H1 (cell line): ENCODE results near the gene COL27A1. TPM values are rescaled to one million over a fixed set of nuclear protein-coding genes. Genes with fewer than 3 reads are reported as not detected.

Source experiments
- CBX8 ChIP-seq: fragments of 300-800, 300-1000 bp; sonication (generic); IDR thresholded peaks from 2 replicates; pipeline ENCODE4 v1.7.1; 2016; ENCODE audit warnings: low read depth, low read length, borderline replicate concordance
- EGR1 ChIP-seq: IDR thresholded peaks from 2 replicates; pipeline ENCODE4 v1.6.1; 2011; ENCODE audit warnings: low read depth, low read length, borderline replicate concordance
- HDAC2 ChIP-seq, 2 experiments: fragments of 300-600 bp in 1 of 2; sonication (generic) in 1 of 2; IDR thresholded peaks; 2 replicates each; pipeline ENCODE4 v1.6.1; 2011 to 2012; ENCODE audit warnings: low read depth in 2 of 2, low read length in 2 of 2, mild to moderate bottlenecking in 2 of 2, moderate library complexity in 2 of 2, borderline replicate concordance in 1 of 2, inconsistent platforms in 1 of 2
- polyA plus RNA-seq, 7 experiments: library from polyadenylated mRNA; depleted of rRNA in 3 of 7; stranded (reverse) in 5 of 7; unstranded in 2 of 7; fragments of >200 nt in 5 of 7; fragments of 200-250 nt in 2 of 7; gene quantifications; 1 replicate in 5 of 7; 2 replicates in 1 of 7; 4 replicates in 1 of 7; pipeline versions ENCODE4 v1.2.1 to v1.2.3, GENCODE V29; 2011 to 2013; ENCODE audit warnings: missing spikeins in 2 of 7, mixed read lengths in 2 of 7
- total RNA-seq: library from RNA; stranded (reverse); fragmentation: NEBNext Ultra II Directional; extraction: Animal tissue kit (Norgen Biotek cat#: 25700); gene quantifications from 2 replicates; pipeline ENCODE4 v1.2.1, GENCODE V29; 2021
- TF ChIP-seq, protein P1 (sequence below): fragments of 300-600 bp; sonication (generic); IDR thresholded peaks from 2 replicates; pipeline ENCODE4 v1.7.1; 2012; ENCODE audit warnings: low read length, moderate library complexity, mild to moderate bottlenecking, inconsistent platforms; ENCODE audit not compliant: insufficient replicate concordance

The COL27A1 gene
- total and polyA plus RNA-seq, 2 of the 8 experiments (the other 6 are each of a cell fraction or from before 2014, with no cell fraction given), result 15.1 to 22.8 TPM

DNA sequence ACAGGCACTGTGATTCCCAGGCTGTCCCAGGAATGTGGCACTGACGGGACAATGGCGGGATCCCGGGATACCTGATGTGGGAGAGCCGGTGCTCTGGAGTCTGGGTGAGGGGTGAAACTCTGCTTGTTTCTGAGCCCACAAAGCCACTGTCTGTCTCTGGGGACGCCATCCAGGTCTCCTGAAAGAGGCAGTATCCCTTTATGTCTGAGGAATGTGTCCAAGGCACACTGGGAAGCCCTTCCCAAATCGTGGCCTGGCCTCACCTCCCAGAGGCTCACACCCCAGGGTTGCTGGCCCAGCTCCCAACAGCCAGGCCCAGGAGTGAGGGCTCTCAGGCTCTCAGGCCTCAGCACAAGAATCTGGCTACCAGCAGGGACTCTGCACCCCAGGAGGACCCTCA lies 201.5 kb downstream of the COL27A1 start (continued):
- TF ChIP-seq, protein P1, sequence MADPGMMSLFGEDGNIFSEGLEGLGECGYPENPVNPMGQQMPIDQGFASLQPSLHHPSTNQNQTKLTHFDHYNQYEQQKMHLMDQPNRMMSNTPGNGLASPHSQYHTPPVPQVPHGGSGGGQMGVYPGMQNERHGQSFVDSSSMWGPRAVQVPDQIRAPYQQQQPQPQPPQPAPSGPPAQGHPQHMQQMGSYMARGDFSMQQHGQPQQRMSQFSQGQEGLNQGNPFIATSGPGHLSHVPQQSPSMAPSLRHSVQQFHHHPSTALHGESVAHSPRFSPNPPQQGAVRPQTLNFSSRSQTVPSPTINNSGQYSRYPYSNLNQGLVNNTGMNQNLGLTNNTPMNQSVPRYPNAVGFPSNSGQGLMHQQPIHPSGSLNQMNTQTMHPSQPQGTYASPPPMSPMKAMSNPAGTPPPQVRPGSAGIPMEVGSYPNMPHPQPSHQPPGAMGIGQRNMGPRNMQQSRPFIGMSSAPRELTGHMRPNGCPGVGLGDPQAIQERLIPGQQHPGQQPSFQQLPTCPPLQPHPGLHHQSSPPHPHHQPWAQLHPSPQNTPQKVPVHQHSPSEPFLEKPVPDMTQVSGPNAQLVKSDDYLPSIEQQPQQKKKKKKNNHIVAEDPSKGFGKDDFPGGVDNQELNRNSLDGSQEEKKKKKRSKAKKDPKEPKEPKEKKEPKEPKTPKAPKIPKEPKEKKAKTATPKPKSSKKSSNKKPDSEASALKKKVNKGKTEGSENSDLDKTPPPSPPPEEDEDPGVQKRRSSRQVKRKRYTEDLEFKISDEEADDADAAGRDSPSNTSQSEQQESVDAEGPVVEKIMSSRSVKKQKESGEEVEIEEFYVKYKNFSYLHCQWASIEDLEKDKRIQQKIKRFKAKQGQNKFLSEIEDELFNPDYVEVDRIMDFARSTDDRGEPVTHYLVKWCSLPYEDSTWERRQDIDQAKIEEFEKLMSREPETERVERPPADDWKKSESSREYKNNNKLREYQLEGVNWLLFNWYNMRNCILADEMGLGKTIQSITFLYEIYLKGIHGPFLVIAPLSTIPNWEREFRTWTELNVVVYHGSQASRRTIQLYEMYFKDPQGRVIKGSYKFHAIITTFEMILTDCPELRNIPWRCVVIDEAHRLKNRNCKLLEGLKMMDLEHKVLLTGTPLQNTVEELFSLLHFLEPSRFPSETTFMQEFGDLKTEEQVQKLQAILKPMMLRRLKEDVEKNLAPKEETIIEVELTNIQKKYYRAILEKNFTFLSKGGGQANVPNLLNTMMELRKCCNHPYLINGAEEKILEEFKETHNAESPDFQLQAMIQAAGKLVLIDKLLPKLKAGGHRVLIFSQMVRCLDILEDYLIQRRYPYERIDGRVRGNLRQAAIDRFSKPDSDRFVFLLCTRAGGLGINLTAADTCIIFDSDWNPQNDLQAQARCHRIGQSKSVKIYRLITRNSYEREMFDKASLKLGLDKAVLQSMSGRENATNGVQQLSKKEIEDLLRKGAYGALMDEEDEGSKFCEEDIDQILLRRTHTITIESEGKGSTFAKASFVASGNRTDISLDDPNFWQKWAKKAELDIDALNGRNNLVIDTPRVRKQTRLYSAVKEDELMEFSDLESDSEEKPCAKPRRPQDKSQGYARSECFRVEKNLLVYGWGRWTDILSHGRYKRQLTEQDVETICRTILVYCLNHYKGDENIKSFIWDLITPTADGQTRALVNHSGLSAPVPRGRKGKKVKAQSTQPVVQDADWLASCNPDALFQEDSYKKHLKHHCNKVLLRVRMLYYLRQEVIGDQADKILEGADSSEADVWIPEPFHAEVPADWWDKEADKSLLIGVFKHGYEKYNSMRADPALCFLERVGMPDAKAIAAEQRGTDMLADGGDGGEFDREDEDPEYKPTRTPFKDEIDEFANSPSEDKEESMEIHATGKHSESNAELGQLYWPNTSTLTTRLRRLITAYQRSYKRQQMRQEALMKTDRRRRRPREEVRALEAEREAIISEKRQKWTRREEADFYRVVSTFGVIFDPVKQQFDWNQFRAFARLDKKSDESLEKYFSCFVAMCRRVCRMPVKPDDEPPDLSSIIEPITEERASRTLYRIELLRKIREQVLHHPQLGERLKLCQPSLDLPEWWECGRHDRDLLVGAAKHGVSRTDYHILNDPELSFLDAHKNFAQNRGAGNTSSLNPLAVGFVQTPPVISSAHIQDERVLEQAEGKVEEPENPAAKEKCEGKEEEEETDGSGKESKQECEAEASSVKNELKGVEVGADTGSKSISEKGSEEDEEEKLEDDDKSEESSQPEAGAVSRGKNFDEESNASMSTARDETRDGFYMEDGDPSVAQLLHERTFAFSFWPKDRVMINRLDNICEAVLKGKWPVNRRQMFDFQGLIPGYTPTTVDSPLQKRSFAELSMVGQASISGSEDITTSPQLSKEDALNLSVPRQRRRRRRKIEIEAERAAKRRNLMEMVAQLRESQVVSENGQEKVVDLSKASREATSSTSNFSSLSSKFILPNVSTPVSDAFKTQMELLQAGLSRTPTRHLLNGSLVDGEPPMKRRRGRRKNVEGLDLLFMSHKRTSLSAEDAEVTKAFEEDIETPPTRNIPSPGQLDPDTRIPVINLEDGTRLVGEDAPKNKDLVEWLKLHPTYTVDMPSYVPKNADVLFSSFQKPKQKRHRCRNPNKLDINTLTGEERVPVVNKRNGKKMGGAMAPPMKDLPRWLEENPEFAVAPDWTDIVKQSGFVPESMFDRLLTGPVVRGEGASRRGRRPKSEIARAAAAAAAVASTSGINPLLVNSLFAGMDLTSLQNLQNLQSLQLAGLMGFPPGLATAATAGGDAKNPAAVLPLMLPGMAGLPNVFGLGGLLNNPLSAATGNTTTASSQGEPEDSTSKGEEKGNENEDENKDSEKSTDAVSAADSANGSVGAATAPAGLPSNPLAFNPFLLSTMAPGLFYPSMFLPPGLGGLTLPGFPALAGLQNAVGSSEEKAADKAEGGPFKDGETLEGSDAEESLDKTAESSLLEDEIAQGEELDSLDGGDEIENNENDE, result no peak
- TF ChIP-seq EGR1 (no peak), CBX8 (no peak), HDAC2 (IDR thresholded peaks at IDR 0.05; ENCODE audit: borderline replicate concordance in 1 of 2, low read depth in 2 of 2, low read length in 2 of 2) (no peak)
- TF ChIP-seq, all 59 proteins: peak for 0
